Ascending aorta (tissue), 2 donors: ENCODE results near the gene RHOBTB3. TPM values are rescaled to one million over a fixed set of nuclear protein-coding genes. Genes with fewer than 3 reads are reported as not detected.

Source experiments
- DNase-seq, 2 donors: peaks; one replicate each; pipeline ENCODE4 v3.0.0-alpha.2; 2019; ENCODE audit warnings: low spot score in 2 of 2
- H3K27ac ChIP-seq, 2 donors: fragments of 200-600 bp; sonication (generic); one replicate each; pipeline ENCODE4 v1.5.1; 2016 to 2017; ENCODE audit warnings: mild to moderate bottlenecking in 1 of 2
- H3K27me3 ChIP-seq: fragments of 200-600 bp; sonication (generic); one replicate; pipeline ENCODE4 v1.5.1; 2017
- H3K36me3 ChIP-seq, 2 donors: fragments of 200-600 bp; sonication (generic); one replicate each; pipeline ENCODE4 v1.5.1; 2016
- H3K4me1 ChIP-seq, 2 donors: fragments of 200-600 bp; sonication (generic); one replicate each; pipeline ENCODE4 v1.5.1; 2016 to 2017; ENCODE audit warnings: mild to moderate bottlenecking in 1 of 2
- H3K4me3 ChIP-seq, 2 donors: fragments of 200-600 bp; sonication (generic); one replicate each; pipeline ENCODE4 v1.5.1; 2016 to 2017; ENCODE audit warnings: mild to moderate bottlenecking in 1 of 2
- H3K9me3 ChIP-seq, 2 donors: fragments of 200-600 bp; sonication (generic); one replicate each; pipeline ENCODE4 v1.5.1; 2016
- intact Hi-C: fragments of 100-400 bp; cut with DNase I; formaldehyde crosslinking; loops from one replicate; pipeline ENCODE4 v1.15.1; 2023
- total RNA-seq: library from RNA; depleted of rRNA; stranded (reverse); fragments of >200 nt; gene quantifications from one replicate; pipeline ENCODE4 v1.1.0, GENCODE V29; 2016
- TF ChIP-seq, protein P1 (sequence below), 3 experiments: fragments of 200-600 bp in 2 of 3; fragments of 450-650 bp in 1 of 3; sonication (generic) in 2 of 3; IDR thresholded peaks; one replicate each; pipeline ENCODE4 v1.5.1; 2016 to 2019; ENCODE audit warnings: antibody characterized with exemption in 3 of 3, mild to moderate bottlenecking in 1 of 3, moderate library complexity in 1 of 3

RHOBTB3 gene
- total RNA-seq, 1 donor from 2014 or later = 153 TPM

DNA sequence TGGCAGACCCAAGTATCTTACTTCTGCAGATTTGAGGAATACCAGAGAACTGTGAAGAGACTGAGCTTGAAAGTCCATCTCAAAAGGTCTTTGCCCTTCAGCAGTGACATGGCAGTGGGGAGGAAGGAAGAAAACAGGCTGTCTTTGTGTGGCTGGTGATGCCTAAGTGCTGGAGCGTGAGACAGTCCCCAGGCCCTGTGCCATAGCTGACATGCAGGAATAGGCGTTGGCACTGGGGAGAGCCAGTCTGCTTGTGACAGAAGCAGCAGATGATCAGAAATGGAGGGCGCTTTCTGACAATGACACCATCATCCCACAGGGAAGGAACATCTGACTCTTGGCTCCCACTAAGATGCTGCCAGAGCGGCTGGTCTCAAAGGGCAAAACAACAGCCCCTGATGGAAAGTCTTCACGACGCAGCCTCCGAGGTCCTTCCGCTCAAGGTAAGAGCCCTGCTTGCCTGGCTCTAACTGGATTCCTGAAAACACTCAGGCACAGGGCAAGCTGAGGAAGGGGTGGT, 106.9 kb downstream of the RHOBTB3 start:
- intact Hi-C loops = no loop called here
- H3K27me3 ChIP-seq = no peaks in the 10 kb centered on the region
- no peaks in the 10 kb centered on the region for H3K9me3 ChIP-seq
- no peak for DNase-seq
- no peaks in the 10 kb centered on the region for H3K36me3 ChIP-seq
- peaks cover 3 to 19% of the 10 kb centered on the region in 2 donors for H3K4me1 ChIP-seq
- TF ChIP-seq, protein P1, sequence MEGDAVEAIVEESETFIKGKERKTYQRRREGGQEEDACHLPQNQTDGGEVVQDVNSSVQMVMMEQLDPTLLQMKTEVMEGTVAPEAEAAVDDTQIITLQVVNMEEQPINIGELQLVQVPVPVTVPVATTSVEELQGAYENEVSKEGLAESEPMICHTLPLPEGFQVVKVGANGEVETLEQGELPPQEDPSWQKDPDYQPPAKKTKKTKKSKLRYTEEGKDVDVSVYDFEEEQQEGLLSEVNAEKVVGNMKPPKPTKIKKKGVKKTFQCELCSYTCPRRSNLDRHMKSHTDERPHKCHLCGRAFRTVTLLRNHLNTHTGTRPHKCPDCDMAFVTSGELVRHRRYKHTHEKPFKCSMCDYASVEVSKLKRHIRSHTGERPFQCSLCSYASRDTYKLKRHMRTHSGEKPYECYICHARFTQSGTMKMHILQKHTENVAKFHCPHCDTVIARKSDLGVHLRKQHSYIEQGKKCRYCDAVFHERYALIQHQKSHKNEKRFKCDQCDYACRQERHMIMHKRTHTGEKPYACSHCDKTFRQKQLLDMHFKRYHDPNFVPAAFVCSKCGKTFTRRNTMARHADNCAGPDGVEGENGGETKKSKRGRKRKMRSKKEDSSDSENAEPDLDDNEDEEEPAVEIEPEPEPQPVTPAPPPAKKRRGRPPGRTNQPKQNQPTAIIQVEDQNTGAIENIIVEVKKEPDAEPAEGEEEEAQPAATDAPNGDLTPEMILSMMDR (IDR thresholded peaks at IDR 0.05) = no peak
- H3K4me3 ChIP-seq = no peak overlapping the region
- no peak overlapping the region for H3K27ac ChIP-seq

DNA sequence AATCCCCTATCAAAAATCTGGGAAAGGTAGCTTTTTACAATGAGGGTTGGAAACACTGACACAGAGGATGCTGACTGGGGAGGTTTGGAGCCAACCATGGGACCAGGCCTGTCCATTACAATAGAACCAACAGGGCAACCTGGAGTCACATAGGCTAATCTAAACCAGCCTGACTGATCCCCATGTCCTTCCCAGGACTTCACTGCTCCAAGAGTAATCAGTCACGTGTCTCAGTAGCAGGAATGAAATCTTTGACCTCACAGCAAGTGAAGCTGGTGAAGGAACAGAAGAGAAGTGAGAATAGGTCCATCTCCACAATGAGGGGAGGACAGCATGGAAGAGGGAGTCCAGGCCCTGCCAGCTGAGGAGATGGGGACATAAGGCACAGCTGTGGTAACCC, 107.4 kb downstream of the RHOBTB3 start:
- H3K36me3 ChIP-seq = no peaks in the 10 kb centered on the region
- H3K4me1 ChIP-seq = peaks cover 3 to 19% of the 10 kb centered on the region in 2 donors
- no peaks in the 10 kb centered on the region for H3K9me3 ChIP-seq
- no peak overlapping the region for H3K27ac ChIP-seq
- TF ChIP-seq, protein P1 (IDR thresholded peaks at IDR 0.05) = no peak
- DNase-seq = no peak
- H3K4me3 ChIP-seq = no peak overlapping the region
- H3K27me3 ChIP-seq = no peaks in the 10 kb centered on the region
- intact Hi-C loops = no loop called here

- Histone ChIP-seq H3K27ac (no peak overlapping the region), H3K27me3 (no peaks in the 10 kb centered on the region), H3K4me1 (peaks cover 3 to 15% of the 10 kb centered on the region in 2 donors), H3K4me3 (no peak overlapping the region), H3K9me3 (no peaks in the 10 kb centered on the region), H3K36me3 (no peaks in the 10 kb centered on the region)
- no peak for DNase-seq
- TF ChIP-seq, protein P1 (IDR thresholded peaks at IDR 0.05) = no peak
- intact Hi-C loops = no loop called here
These were observed 108.5 kb downstream of the RHOBTB3 start for GRCh38 chr5:95839658-95840057.

DNA sequence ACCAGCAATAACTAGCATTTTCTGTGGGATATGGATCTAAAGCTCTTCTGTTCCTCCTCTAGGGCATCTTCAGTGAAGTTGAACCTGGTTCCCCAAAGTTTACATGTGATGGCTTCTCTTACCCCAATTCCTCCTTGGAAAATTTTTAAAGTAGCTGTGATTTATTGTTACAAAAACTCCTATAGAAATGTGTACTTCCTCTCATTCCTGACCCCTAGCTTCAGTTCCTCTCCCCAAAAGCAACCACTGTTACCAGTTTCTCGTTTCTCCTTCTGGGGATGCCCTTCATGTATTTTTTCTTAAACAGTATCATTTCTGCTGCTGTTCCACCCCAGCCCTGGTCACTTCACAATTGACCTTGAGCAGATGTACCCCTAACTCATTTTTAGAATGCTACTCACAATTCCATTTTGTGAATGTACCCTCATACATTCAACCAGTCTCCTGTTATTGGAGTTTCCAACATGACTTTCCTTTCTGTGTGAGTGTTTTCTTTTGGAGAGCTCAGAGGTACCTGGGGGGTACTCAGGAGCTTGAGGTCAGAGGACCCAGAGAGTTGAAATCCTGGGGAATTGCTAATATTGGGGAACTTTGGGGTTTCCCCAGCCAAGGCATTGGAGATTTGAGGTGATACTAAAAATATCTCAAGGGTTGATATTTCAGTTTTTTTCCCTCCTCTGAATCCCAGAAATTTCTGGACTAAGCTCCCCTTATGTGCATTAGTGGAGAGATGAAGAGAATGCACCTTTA, 110.0 kb downstream of the RHOBTB3 start:
- DNase-seq = no peak
- Histone ChIP-seq H3K4me3 (no peak overlapping the region), H3K4me1 (peaks cover 0 to 9% of the 10 kb centered on the region in 2 donors), H3K27me3 (no peaks in the 10 kb centered on the region), H3K9me3 (no peaks in the 10 kb centered on the region), H3K27ac (peak overlapping the region; percentile 10 to 48), H3K36me3 (no peaks in the 10 kb centered on the region)
- TF ChIP-seq, protein P1 (IDR thresholded peaks at IDR 0.05) = no peak
- intact Hi-C loops = no loop called here

- TF ChIP-seq, protein P1 (IDR thresholded peaks at IDR 0.05) = no peak
- peak in 1 of 2 donors; percentile 84 for DNase-seq
- H3K9me3 ChIP-seq = no peaks in the 10 kb centered on the region
- H3K4me1 ChIP-seq = peaks cover 0 to 3% of the 10 kb centered on the region in 2 donors
- H3K4me3 ChIP-seq = no peak overlapping the region
- H3K27ac ChIP-seq = peak overlapping the region in 1 of 2 donors; percentile 53
- no peaks in the 10 kb centered on the region for H3K36me3 ChIP-seq
- intact Hi-C loops = no loop called here
- H3K27me3 ChIP-seq = no peaks in the 10 kb centered on the region
These were observed 111.0 kb downstream of the RHOBTB3 start for GRCh38 chr5:95841914-95842812.
